Measurements from ENCODE around the gene AIPL1. TPM values are rescaled to one million over a fixed set of nuclear protein-coding genes. Genes with fewer than 3 reads are reported as not detected.

The AIPL1 gene
- total and polyA plus RNA-seq, 9 donors = 0.05 TPM; not detected in 8

GRCh38 chr17:6458460-6458950, 23.6 kb upstream of the AIPL1 start:
- Histone ChIP-seq H3K36me3 (ENCODE audit: control insufficient read depth, insufficient read depth, low read length) (no peaks in the 10 kb centered on the region), H3K9me3 (replicated peaks; ENCODE audit: control insufficient read depth, low read depth, low read length) (no peaks in the 10 kb centered on the region)
- WGBS (ENCODE audit: insufficient coverage) = 61% methylated on average over 14 of the region's 14 CpGs

GRCh38 chr17:6457688-6458459, 23.0 kb upstream of the AIPL1 start:
- Histone ChIP-seq H3K4me1 (ENCODE audit: control insufficient read depth, insufficient read depth, low read length) (peaks cover 13% of the 10 kb centered on the region), H3K27me3 (ENCODE audit: control insufficient read depth, insufficient read depth, low read length) (peaks cover 12% of the 10 kb centered on the region), H3K9me3 (replicated peaks; ENCODE audit: control insufficient read depth, low read depth, low read length) (no peaks in the 10 kb centered on the region), H3K27ac (ENCODE audit: low read length) (no peak overlapping the region), H3K36me3 (ENCODE audit: control insufficient read depth, insufficient read depth, low read length) (no peaks in the 10 kb centered on the region), H3K4me3 (ENCODE audit: low read length) (no peak overlapping the region)
- WGBS (ENCODE audit: insufficient coverage) = 60% methylated on average over 6 of the region's 10 CpGs
- no peak for DNase-seq

More at GRCh38 chr17:6458460-6458950, 23.6 kb upstream of the AIPL1 start:
- Histone ChIP-seq H3K4me3 (ENCODE audit: low read length) (no peak overlapping the region), H3K27ac (ENCODE audit: low read length) (no peak overlapping the region), H3K4me1 (ENCODE audit: control insufficient read depth, insufficient read depth, low read length) (peaks cover 13% of the 10 kb centered on the region), H3K27me3 (ENCODE audit: control insufficient read depth, insufficient read depth, low read length) (peaks cover 12% of the 10 kb centered on the region)
- DNase-seq = no peak

GRCh38 chr17:6456914-6457687, 22.2 kb upstream of the AIPL1 start:
- H3K36me3 ChIP-seq (ENCODE audit: control insufficient read depth, insufficient read depth, low read length) = no peaks in the 10 kb centered on the region
- no peaks in the 10 kb centered on the region for H3K9me3 ChIP-seq (replicated peaks; ENCODE audit: control insufficient read depth, low read depth, low read length)
- H3K27me3 ChIP-seq (ENCODE audit: control insufficient read depth, insufficient read depth, low read length) = peaks cover 12% of the 10 kb centered on the region
- no peak for DNase-seq
- WGBS (ENCODE audit: insufficient coverage) = 54% methylated on average over 9 of the region's 14 CpGs
- no peak overlapping the region for H3K4me3 ChIP-seq (ENCODE audit: low read length)
- no peak overlapping the region for H3K27ac ChIP-seq (ENCODE audit: low read length)
- H3K4me1 ChIP-seq (ENCODE audit: control insufficient read depth, insufficient read depth, low read length) = peaks cover 13% of the 10 kb centered on the region

- DNase-seq = no peak
- Histone ChIP-seq H3K27me3 (ENCODE audit: control insufficient read depth, insufficient read depth, low read length) (peaks cover 12% of the 10 kb centered on the region), H3K27ac (ENCODE audit: low read length) (no peak overlapping the region), H3K9me3 (replicated peaks; ENCODE audit: control insufficient read depth, low read depth, low read length) (no peaks in the 10 kb centered on the region), H3K36me3 (ENCODE audit: control insufficient read depth, insufficient read depth, low read length) (no peaks in the 10 kb centered on the region), H3K4me3 (ENCODE audit: low read length) (no peak overlapping the region), H3K4me1 (ENCODE audit: control insufficient read depth, insufficient read depth, low read length) (peaks cover 13% of the 10 kb centered on the region)
- 79% methylated on average over 9 of the region's 9 CpGs for WGBS (ENCODE audit: insufficient coverage)
These were observed 21.4 kb upstream of the AIPL1 start for GRCh38 chr17:6456321-6456720.

GRCh38 chr17:6455321-6455705, 20.4 kb upstream of the AIPL1 start:
- peaks cover 12% of the 10 kb centered on the region for H3K27me3 ChIP-seq (ENCODE audit: control insufficient read depth, insufficient read depth, low read length)
- DNase-seq = peak; percentile 61
- H3K9me3 ChIP-seq (replicated peaks; ENCODE audit: control insufficient read depth, low read depth, low read length) = no peaks in the 10 kb centered on the region
- peaks cover 19% of the 10 kb centered on the region for H3K4me1 ChIP-seq (ENCODE audit: control insufficient read depth, insufficient read depth, low read length)
- no peaks in the 10 kb centered on the region for H3K36me3 ChIP-seq (ENCODE audit: control insufficient read depth, insufficient read depth, low read length)
- 0% methylated on average over 26 of the region's 35 CpGs for WGBS (ENCODE audit: insufficient coverage)
- H3K4me3 ChIP-seq (ENCODE audit: low read length) = peak overlapping the region; percentile 25
- no peak overlapping the region for H3K27ac ChIP-seq (ENCODE audit: low read length)

GRCh38 chr17:6454495-6455320, 19.8 kb upstream of the AIPL1 start:
- 10% methylated on average over 35 of the region's 35 CpGs for WGBS (ENCODE audit: insufficient coverage)
- Histone ChIP-seq H3K4me1 (ENCODE audit: control insufficient read depth, insufficient read depth, low read length) (peaks cover 25% of the 10 kb centered on the region), H3K4me3 (ENCODE audit: low read length) (peak overlapping the region; percentile 25)

GRCh38 chr17:6453279-6454024, 18.5 kb upstream of the AIPL1 start:
- Histone ChIP-seq H3K4me3 (ENCODE audit: low read length) (no peak overlapping the region), H3K27ac (ENCODE audit: low read length) (no peak overlapping the region), H3K36me3 (ENCODE audit: control insufficient read depth, insufficient read depth, low read length) (peaks cover 17% of the 10 kb centered on the region), H3K9me3 (replicated peaks; ENCODE audit: control insufficient read depth, low read depth, low read length) (no peaks in the 10 kb centered on the region), H3K4me1 (ENCODE audit: control insufficient read depth, insufficient read depth, low read length) (peaks cover 25% of the 10 kb centered on the region), H3K27me3 (ENCODE audit: control insufficient read depth, insufficient read depth, low read length) (peaks cover 8% of the 10 kb centered on the region)
- 69% methylated on average over 13 of the region's 14 CpGs for WGBS (ENCODE audit: insufficient coverage)
- DNase-seq = no peak

More at GRCh38 chr17:6454495-6455320, 19.8 kb upstream of the AIPL1 start:
- no peaks in the 10 kb centered on the region for H3K9me3 ChIP-seq (replicated peaks; ENCODE audit: control insufficient read depth, low read depth, low read length)
- H3K36me3 ChIP-seq (ENCODE audit: control insufficient read depth, insufficient read depth, low read length) = peaks cover 5% of the 10 kb centered on the region
- peak overlapping the region; percentile 7 for H3K27ac ChIP-seq (ENCODE audit: low read length)
- H3K27me3 ChIP-seq (ENCODE audit: control insufficient read depth, insufficient read depth, low read length) = peaks cover 12% of the 10 kb centered on the region
- no peak for DNase-seq

GRCh38 chr17:6452471-6453266, 17.7 kb upstream of the AIPL1 start:
- Histone ChIP-seq H3K4me3 (ENCODE audit: low read length) (no peak overlapping the region), H3K36me3 (ENCODE audit: control insufficient read depth, insufficient read depth, low read length) (peaks cover 17% of the 10 kb centered on the region), H3K27ac (ENCODE audit: low read length) (no peak overlapping the region), H3K9me3 (replicated peaks; ENCODE audit: control insufficient read depth, low read depth, low read length) (no peaks in the 10 kb centered on the region), H3K27me3 (ENCODE audit: control insufficient read depth, insufficient read depth, low read length) (peaks cover 6% of the 10 kb centered on the region), H3K4me1 (ENCODE audit: control insufficient read depth, insufficient read depth, low read length) (peaks cover 25% of the 10 kb centered on the region)
- DNase-seq = no peak
- 71% methylated on average over 9 of the region's 10 CpGs for WGBS (ENCODE audit: insufficient coverage)

Measured in muscle of leg (tissue), 11 donors.